SU-DHL-6 (cell line): ENCODE data around the gene PTH1R.

Source experiments
- EZH2phosphoT487 ChIP-seq: fragments of 200-600 bp; sonication (generic), shearing (Covaris generic); conservative IDR thresholded peaks from 2 replicates; pipeline ENCODE4 v1.6.1; 2018; ENCODE audit warnings: mild to moderate bottlenecking, antibody characterized with exemption, low read length, moderate library complexity, mixed read lengths
- TF ChIP-seq, protein P1 (sequence below): fragments of 200-600 bp; sonication (generic); IDR thresholded peaks from one replicate; pipeline ENCODE4 v1.5.1; 2017; ENCODE audit warnings: antibody characterized with exemption, mild to moderate bottlenecking, low read length, moderate library complexity; ENCODE audit not compliant: insufficient read depth, poor library complexity, severe bottlenecking

DNA sequence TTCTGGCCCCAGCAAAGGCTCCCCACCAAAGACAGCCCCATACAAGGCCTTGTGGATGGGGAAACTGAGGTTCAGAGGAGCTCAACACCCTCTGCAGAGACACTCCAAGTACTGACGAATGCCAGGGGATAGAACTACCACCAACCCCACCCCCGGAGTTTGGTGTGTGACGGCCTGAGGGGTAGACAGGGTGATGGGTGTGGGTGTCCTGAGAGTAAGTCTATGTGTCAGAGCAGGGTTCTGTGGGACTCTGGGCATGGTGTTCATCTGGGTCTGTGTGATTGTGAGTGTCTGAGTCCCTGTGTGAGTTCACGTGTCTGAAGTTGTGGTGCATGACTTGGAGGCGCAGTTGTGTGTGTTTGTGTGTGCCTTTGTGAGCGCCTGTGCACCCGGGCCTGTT is 7.4 kb downstream of the PTH1R start:
- TF ChIP-seq, protein P1, sequence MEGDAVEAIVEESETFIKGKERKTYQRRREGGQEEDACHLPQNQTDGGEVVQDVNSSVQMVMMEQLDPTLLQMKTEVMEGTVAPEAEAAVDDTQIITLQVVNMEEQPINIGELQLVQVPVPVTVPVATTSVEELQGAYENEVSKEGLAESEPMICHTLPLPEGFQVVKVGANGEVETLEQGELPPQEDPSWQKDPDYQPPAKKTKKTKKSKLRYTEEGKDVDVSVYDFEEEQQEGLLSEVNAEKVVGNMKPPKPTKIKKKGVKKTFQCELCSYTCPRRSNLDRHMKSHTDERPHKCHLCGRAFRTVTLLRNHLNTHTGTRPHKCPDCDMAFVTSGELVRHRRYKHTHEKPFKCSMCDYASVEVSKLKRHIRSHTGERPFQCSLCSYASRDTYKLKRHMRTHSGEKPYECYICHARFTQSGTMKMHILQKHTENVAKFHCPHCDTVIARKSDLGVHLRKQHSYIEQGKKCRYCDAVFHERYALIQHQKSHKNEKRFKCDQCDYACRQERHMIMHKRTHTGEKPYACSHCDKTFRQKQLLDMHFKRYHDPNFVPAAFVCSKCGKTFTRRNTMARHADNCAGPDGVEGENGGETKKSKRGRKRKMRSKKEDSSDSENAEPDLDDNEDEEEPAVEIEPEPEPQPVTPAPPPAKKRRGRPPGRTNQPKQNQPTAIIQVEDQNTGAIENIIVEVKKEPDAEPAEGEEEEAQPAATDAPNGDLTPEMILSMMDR: no peak
- TF ChIP-seq EZH2phosphoT487: no peak
